HG02870 (cell line): ENCODE measurements around the gene ZNF277.

Experiments
- ATAC-seq: cut with Tn5 transposase; IDR thresholded peaks from one replicate; pipeline ENCODE4 v1.9.1; 2021; ENCODE audit warnings: mild to moderate bottlenecking, moderate library complexity; ENCODE audit not compliant: unreplicated experiment

The ZNF277 gene

GRCh38 chr7:112206238-112206990 lies at the start of gene ZNF277, which contains the start of gene DOCK4:
Gene ZNF277, plus strand, starts transcription at chr7:112206695. Its CDS starts 22 bp downstream, at chr7:112206717.
Gene DOCK4, minus strand, starts transcription at chr7:112206399. Its CDS starts 261 bp downstream, at chr7:112206138.
- ATAC-seq = peak; percentile 94

GRCh38 chr7:112157072-112157471 lies 49.4 kb upstream of the ZNF277 start:
- no peak for ATAC-seq

GRCh38 chr7:112159351-112159750 lies 47.1 kb upstream of the ZNF277 start:
- no peak for ATAC-seq

- ATAC-seq = no peak
Measured at GRCh38 chr7:112160130-112160770, 46.2 kb upstream of the ZNF277 start.

GRCh38 chr7:112160771-112161150 lies 45.7 kb upstream of the ZNF277 start:
- no peak for ATAC-seq

- ATAC-seq = no peak
Measured at GRCh38 chr7:112161253-112162141, 45.0 kb upstream of the ZNF277 start.

- ATAC-seq = no peak
Measured at GRCh38 chr7:112162142-112162766, 44.2 kb upstream of the ZNF277 start.

GRCh38 chr7:112162784-112163506 lies 43.5 kb upstream of the ZNF277 start:
- no peak for ATAC-seq

- no peak for ATAC-seq
Measured at GRCh38 chr7:112167147-112167546, 39.3 kb upstream of the ZNF277 start.

- ATAC-seq = no peak
Measured at GRCh38 chr7:112168915-112169314, 37.6 kb upstream of the ZNF277 start.

- no peak for ATAC-seq
Measured at GRCh38 chr7:112171673-112172072, 34.8 kb upstream of the ZNF277 start.

- ATAC-seq = no peak
Measured at GRCh38 chr7:112172870-112173567, 33.5 kb upstream of the ZNF277 start.

GRCh38 chr7:112173568-112173905 lies 33.0 kb upstream of the ZNF277 start:
- no peak for ATAC-seq

GRCh38 chr7:112174192-112174591 lies 32.3 kb upstream of the ZNF277 start:
- no peak for ATAC-seq

- ATAC-seq = no peak
Measured at GRCh38 chr7:112176241-112176640, 30.3 kb upstream of the ZNF277 start.

- no peak for ATAC-seq
Measured at GRCh38 chr7:112176693-112177415, 29.6 kb upstream of the ZNF277 start.

- ATAC-seq = no peak
Measured at GRCh38 chr7:112180223-112180622, 26.3 kb upstream of the ZNF277 start.

- ATAC-seq = no peak
Measured at GRCh38 chr7:112182749-112183148, 23.7 kb upstream of the ZNF277 start.

- no peak for ATAC-seq
Measured at GRCh38 chr7:112183266-112183665, 23.2 kb upstream of the ZNF277 start.
